GM12878 (cell line): Measurements from ENCODE around the gene SLMAP. TPM values are rescaled to one million over a fixed set of nuclear protein-coding genes. Genes with fewer than 3 reads are reported as not detected.

Experiments used
- ATAC-seq: fragments of 200-7000 bp; cut with Tn5 transposase; 3 replicates; pipeline ENCODE4 v1.9.1; 2020; ENCODE audit warnings: mild to moderate bottlenecking, moderate library complexity
- BruUV-seq: library from RNA; stranded (reverse); fragments of 400-500 nt; replicated peaks from 2 replicates; lab custom pipeline; 2021; lab: Mats Ljungman, UMichigan
- CTCF ChIA-PET: fragments of 300-600 bp; sonication (Branson Sonifier 250); formaldehyde crosslinking; extraction: SDS; loops from one replicate; lab custom pipeline; 2021; ENCODE audit warnings: inconsistent platforms; lab: Yijun Ruan, JAX
- POLR2A ChIA-PET: fragments of 350-600 bp; formaldehyde crosslinking; extraction: SDS; loops from one replicate; lab custom pipeline; 2021; ENCODE audit warnings: inconsistent platforms; lab: Charles Lee
- RAD21 ChIA-PET: fragments of 300-600 bp; sonication (Branson Sonifier 250); formaldehyde crosslinking; loops from one replicate; lab custom pipeline; 2023; ENCODE audit warnings: antibody characterized with exemption; ENCODE audit not compliant: unreplicated experiment; lab: Charles Lee
- SMC1A ChIA-PET: fragments of 300-600 bp; sonication (Branson Sonifier 250); formaldehyde crosslinking; loops from one replicate; lab custom pipeline; 2023; ENCODE audit not compliant: unreplicated experiment, uncharacterized antibody; lab: Charles Lee
- DNase-seq: peaks from one replicate; pipeline ENCODE4 v3.0.0-alpha.2; 2011; ENCODE audit warnings: low read depth, low spot score
- FAIRE-seq: peaks from 3 replicates; lab custom pipeline; 2011; peaks lifted over from hg19 to GRCh38; lab: Jason Lieb, UNC
- H2AFZ ChIP-seq: 2 replicates; pipeline ENCODE4 v1.6.0; 2011; ENCODE audit warnings: low read depth, low read length, control low read depth; ENCODE audit not compliant: control insufficient read depth
- H3K27ac ChIP-seq: 2 replicates; pipeline ENCODE4 v1.5.1; 2011; ENCODE audit warnings: control low read depth; ENCODE audit not compliant: control insufficient read depth, insufficient read depth
- H3K27me3 ChIP-seq, 2 experiments: replicated peaks in 1 of 2; 2 replicates each; pipeline versions ENCODE4 v1.6.0 to v1.6.1; 2011; ENCODE audit warnings: low read length in 1 of 2; ENCODE audit not compliant: control insufficient read depth in 2 of 2, insufficient read depth in 2 of 2
- H3K36me3 ChIP-seq, 2 experiments: 2 replicates each; pipeline ENCODE4 v1.5.1; 2011; ENCODE audit warnings: low read length in 1 of 2; ENCODE audit not compliant: control insufficient read depth in 2 of 2, insufficient read depth in 2 of 2
- H3K4me1 ChIP-seq: 2 replicates; pipeline ENCODE4 v1.6.1; 2011; ENCODE audit warnings: mild to moderate bottlenecking, low read length, moderate library complexity, mixed read lengths; ENCODE audit not compliant: control insufficient read depth, insufficient read depth
- H3K4me2 ChIP-seq: 2 replicates; pipeline ENCODE4 v1.6.0; 2011; ENCODE audit warnings: control low read depth; ENCODE audit not compliant: control insufficient read depth, insufficient read depth
- H3K4me3 ChIP-seq: fragments of 200-600 bp; sonication (generic); 2 replicates; pipeline ENCODE4 v1.5.1; 2016
- H3K79me2 ChIP-seq: 2 replicates; pipeline ENCODE4 v1.6.0; 2011; ENCODE audit warnings: low read length; ENCODE audit not compliant: control insufficient read depth, insufficient read depth
- H3K9ac ChIP-seq: 2 replicates; pipeline ENCODE4 v1.8.0; 2011; ENCODE audit warnings: low read length, control low read depth, mixed read lengths; ENCODE audit not compliant: control insufficient read depth, insufficient read depth
- H3K9me3 ChIP-seq: replicated peaks from 3 replicates; pipeline ENCODE4 v1.5.1; 2011; ENCODE audit warnings: mild to moderate bottlenecking, low read length; ENCODE audit not compliant: control insufficient read depth, insufficient read depth
- H4K20me1 ChIP-seq: 2 replicates; pipeline ENCODE4 v1.6.0; 2011; ENCODE audit not compliant: control insufficient read depth, insufficient read depth
- E2F8 ChIP-seq: fragments of 450-650 bp; IDR thresholded peaks from 2 replicates; pipeline ENCODE4 v1.6.1; 2018; ENCODE audit warnings: mild to moderate bottlenecking, low read depth, moderate library complexity; ENCODE audit not compliant: partially characterized antibody
- PML ChIP-seq: IDR thresholded peaks from 2 replicates; pipeline ENCODE4 v1.6.1; 2012; ENCODE audit warnings: low read length, inconsistent platforms
- POLR2A ChIP-seq: IDR thresholded peaks from 2 replicates; pipeline ENCODE4 v1.6.1; 2011; ENCODE audit warnings: low read depth, mild to moderate bottlenecking, low read length
- RBBP5 ChIP-seq: fragments of 200-600 bp; sonication (generic); conservative IDR thresholded peaks from 2 replicates; pipeline ENCODE4 v1.6.1; 2016
- RELA ChIP-seq: fragments of 450-650 bp; IDR thresholded peaks from 2 replicates; pipeline ENCODE4 v1.8.0; 2014; ENCODE audit warnings: borderline replicate concordance; ENCODE audit not compliant: partially characterized antibody
- USF1 ChIP-seq: IDR thresholded peaks from 2 replicates; pipeline ENCODE4 v1.6.1; 2011; ENCODE audit warnings: borderline replicate concordance, low read depth, mild to moderate bottlenecking, moderate library complexity, mixed read lengths, low read length; ENCODE audit not compliant: insufficient read depth; ENCODE audit errors: extremely low read length
- ZNF217 ChIP-seq: fragments of 450-650 bp; IDR thresholded peaks from 2 replicates; pipeline ENCODE4 v1.6.1; 2017; ENCODE audit warnings: antibody characterized with exemption, mild to moderate bottlenecking
- WGBS: methylation state at CpG from one replicate; pipeline ENCODE4 v1.1.6; 2016; ENCODE audit warnings: low lambda C conversion rate; ENCODE audit not compliant: insufficient replicate concordance, insufficient coverage; ENCODE audit errors: missing lambda C conversion rate; 5-methylcytosine and 5-hydroxymethylcytosine counted together
- in situ Hi-C: fragments of 300-500 bp; cut with MboI; formaldehyde crosslinking; loops from 9 replicates; pipeline ENCODE4 v1.14.3; 2018; ENCODE audit warnings: mixed read lengths
- intact Hi-C: fragments of 100-400 bp; cut with micrococcal nuclease; formaldehyde crosslinking; loops from one replicate; pipeline ENCODE4 v1.14.2; 2022; ENCODE audit not compliant: unreplicated experiment
- polyA plus RNA-seq, 11 experiments: library from polyadenylated mRNA; depleted of rRNA in 4 of 11; unstranded in 6 of 11; stranded (reverse) in 5 of 11; fragments of >200 nt; fragmentation: Nextera tagmentation in 4 of 11; fragmentation: Illumina TruSeq in 1 of 11; extraction: Ambion mirVana in 4 of 11; extraction: Trizol in 1 of 11; gene quantifications; 1 replicate in 1 of 11; 2 replicates in 10 of 11; pipeline versions ENCODE4 v1.2.1 to v1.2.3, GENCODE V29; 2011 to 2016; ENCODE audit warnings: inconsistent platforms in 2 of 11, missing spikeins in 2 of 11, low read depth in 1 of 11
- total RNA-seq, 4 experiments: library from RNA; depleted of rRNA in 3 of 4; stranded (reverse); fragments of >200 nt in 3 of 4; fragmentation: Illumina TruSeq in 1 of 4; extraction: Trizol in 1 of 4; gene quantifications; 2 replicates each; pipeline versions ENCODE4 v1.2.1 to v1.2.3, GENCODE V29; 2013 to 2021

Gene SLMAP
- total and polyA plus RNA-seq, 10 of the 15 experiments (the other 5 are each of a cell fraction or from before 2014, with no cell fraction given) = 8.3 to 43.8 (median 26.4) TPM

GRCh38 chr3:57737840-57738239 is 18.3 kb upstream of the SLMAP start:
- no peak overlapping the region for H2AFZ ChIP-seq
- FAIRE-seq (no peak), DNase-seq (no peak), ATAC-seq (no peak)
- ChIA-PET POLR2A (no interaction called here), CTCF (interaction anchor here (1.1 kb wide), 1 partner anchor 340 kb away, joined by 3 read pairs; no protein-coding TSS in a partner anchor), SMC1A (no interaction called here), RAD21 (no interaction called here)
- BruUV-seq = no TSS peak
- no peak overlapping the region for H3K4me2 ChIP-seq
- H3K4me3 ChIP-seq = no peak overlapping the region
- H3K27me3 ChIP-seq = no peaks in the 10 kb centered on the region
- no peaks in the 10 kb centered on the region for H3K36me3 ChIP-seq
- TF ChIP-seq ZNF217 = no peak
- no peaks in the 10 kb centered on the region for H3K79me2 ChIP-seq
- no peak overlapping the region for H3K27ac ChIP-seq
- no peaks in the 10 kb centered on the region for H4K20me1 ChIP-seq
- WGBS = 81% methylated on average over 7 of the region's 7 CpGs
- in situ Hi-C loops = no loop called here
- no peaks in the 10 kb centered on the region for H3K9me3 ChIP-seq
- intact Hi-C loops = no loop called here
- no peaks in the 10 kb centered on the region for H3K4me1 ChIP-seq
- H3K9ac ChIP-seq = no peak overlapping the region

- POLR2A ChIA-PET = interaction anchor here (0.6 kb wide), 1 partner anchor 115 kb away, joined by 3 read pairs; no protein-coding TSS in a partner anchor
- no peak overlapping the region for H3K27ac ChIP-seq
Measured at GRCh38 chr3:57738391-57738790, 17.7 kb upstream of the SLMAP start.

More at GRCh38 chr3:57738391-57738790, 17.7 kb upstream of the SLMAP start:
- Histone ChIP-seq H3K9me3 (no peaks in the 10 kb centered on the region), H4K20me1 (no peaks in the 10 kb centered on the region)
- no peak for ATAC-seq
- no peak for TF ChIP-seq USF1
- no peak for TF ChIP-seq PML
- TF ChIP-seq RBBP5 = no peak
- TF ChIP-seq RELA = no peak
- TF ChIP-seq POLR2A = no peak
- TF ChIP-seq E2F8 = no peak
- TF ChIP-seq, all 136 proteins: peak for 0
- Histone ChIP-seq H3K4me2 (no peak overlapping the region), H3K27me3 (no peaks in the 10 kb centered on the region), H3K79me2 (no peaks in the 10 kb centered on the region), H3K36me3 (no peaks in the 10 kb centered on the region), H3K4me1 (no peaks in the 10 kb centered on the region), H3K4me3 (no peak overlapping the region), H2AFZ (no peak overlapping the region), H3K9ac (no peak overlapping the region)
- intact Hi-C loops (no loop called here), in situ Hi-C loops (no loop called here)
- ChIA-PET CTCF (interaction anchor here (1.1 kb wide), 1 partner anchor 341 kb away, joined by 3 read pairs; no protein-coding TSS in a partner anchor), SMC1A (no interaction called here), RAD21 (no interaction called here)
- BruUV-seq = no TSS peak
- WGBS = 66% methylated on average over 5 of the region's 5 CpGs
- FAIRE-seq (no peak), DNase-seq (no peak)
